H1 (cell line): ENCODE results near the gene CRTC1. TPM values are rescaled to one million over a fixed set of nuclear protein-coding genes. Genes with fewer than 3 reads are reported as not detected.

Experiments used
- CTCF ChIA-PET: fragments of 300-600 bp; sonication (Branson Sonifier 250); formaldehyde crosslinking; loops from one replicate; lab custom pipeline; 2021; ENCODE audit not compliant: partially characterized antibody; lab: Charles Lee
- POLR2A ChIA-PET: fragments of 300-600 bp; sonication (Branson Sonifier 250); formaldehyde crosslinking; loops from one replicate; lab custom pipeline; 2021; ENCODE audit warnings: inconsistent platforms; ENCODE audit not compliant: partially characterized antibody; lab: Charles Lee
- DNase-seq, 2 experiments: peaks; one replicate each; pipeline versions ENCODE4 v3.0.0 to v3.0.0-alpha.2; 2010 to 2022; ENCODE audit warnings: low spot score in 2 of 2, low read depth in 1 of 2, mixed read lengths in 1 of 2
- FAIRE-seq: peaks from 2 replicates; lab custom pipeline; 2011; peaks lifted over from hg19 to GRCh38; lab: Jason Lieb, UNC
- H2AFZ ChIP-seq: 2 replicates; pipeline ENCODE4 v1.8.1; 2012; ENCODE audit warnings: low read length, inconsistent platforms
- H2AK5ac ChIP-seq: 2 replicates; pipeline ENCODE4 v1.6.1; 2013; ENCODE audit warnings: low read depth, low read length
- H2BK120ac ChIP-seq: replicated peaks from 2 replicates; pipeline ENCODE3; 2013; ENCODE audit warnings: low read depth, low read length, inconsistent platforms
- H2BK12ac ChIP-seq: 2 replicates; pipeline ENCODE4 v1.6.1; 2013; ENCODE audit warnings: low read depth, low read length
- H2BK15ac ChIP-seq: 2 replicates; pipeline ENCODE4 v1.6.1; 2013; ENCODE audit warnings: low read length
- H2BK20ac ChIP-seq: 2 replicates; pipeline ENCODE4 v1.6.1; 2013; ENCODE audit warnings: low read length
- H2BK5ac ChIP-seq: 2 replicates; pipeline ENCODE4 v1.6.1; 2013; ENCODE audit warnings: low read depth, low read length
- H3K14ac ChIP-seq: 2 replicates; pipeline ENCODE4 v1.6.1; 2013; ENCODE audit warnings: inconsistent platforms; ENCODE audit not compliant: insufficient read length
- H3K18ac ChIP-seq: 2 replicates; pipeline ENCODE4 v1.6.1; 2013; ENCODE audit warnings: low read length; ENCODE audit errors: extremely low read depth
- H3K23ac ChIP-seq: 2 replicates; pipeline ENCODE4 v1.6.1; 2013; ENCODE audit warnings: inconsistent platforms; ENCODE audit not compliant: insufficient read length
- H3K23me2 ChIP-seq: 2 replicates; pipeline ENCODE4 v1.6.1; 2013; ENCODE audit warnings: low read depth, low read length
- H3K27ac ChIP-seq: 2 replicates; pipeline ENCODE4 v1.6.1; 2011; ENCODE audit warnings: low read depth, low read length, inconsistent platforms
- H3K27me3 ChIP-seq, 4 experiments: replicated peaks in 1 of 4; 1 replicate in 1 of 4; 2 replicates in 3 of 4; pipeline versions ENCODE4 v1.6.1 to v1.8.1; 2011 to 2013; ENCODE audit warnings: low read length in 3 of 4, mild to moderate bottlenecking in 3 of 4, inconsistent platforms in 2 of 4, mixed read lengths in 2 of 4, moderate library complexity in 1 of 4; ENCODE audit not compliant: control insufficient read depth in 3 of 4, insufficient read depth in 3 of 4; ENCODE audit errors: extremely low read depth in 1 of 4
- H3K36me3 ChIP-seq, 4 experiments: 2 replicates each; pipeline versions ENCODE4 v1.6.1 to v1.8.1; 2011 to 2013; ENCODE audit warnings: mild to moderate bottlenecking in 4 of 4, low read length in 3 of 4, moderate library complexity in 2 of 4, control low read depth in 1 of 4, inconsistent platforms in 1 of 4; ENCODE audit not compliant: insufficient read depth in 4 of 4, control insufficient read depth in 2 of 4
- H3K4ac ChIP-seq: replicated peaks from 2 replicates; pipeline ENCODE3; 2013; ENCODE audit warnings: low read length, low read depth, mixed read lengths, inconsistent platforms; ENCODE audit not compliant: insufficient read length
- H3K4me1 ChIP-seq, 4 experiments: replicated peaks in 1 of 4; 1 replicate in 1 of 4; 2 replicates in 3 of 4; pipeline versions ENCODE4 v1.6.1 to v1.8.1; 2011 to 2013; ENCODE audit warnings: low read length in 3 of 4, inconsistent platforms in 2 of 4, mixed read lengths in 1 of 4; ENCODE audit not compliant: insufficient read depth in 4 of 4, control insufficient read depth in 3 of 4
- H3K4me2 ChIP-seq, 2 experiments: 2 replicates each; pipeline versions ENCODE4 v1.6.1 to v1.8.1; 2011 to 2013; ENCODE audit warnings: low read depth in 2 of 2, low read length in 2 of 2, control low read depth in 1 of 2, inconsistent platforms in 1 of 2, mild to moderate bottlenecking in 1 of 2; ENCODE audit not compliant: insufficient read depth in 1 of 2
- H3K4me3 ChIP-seq, 4 experiments: fragments of 200-600, 300-600 bp in 1 of 4; sonication (generic), shearing (Covaris generic), sonication (Bioruptor Twin) in 1 of 4; 2 replicates each; pipeline versions ENCODE4 v1.5.1 to v1.8.1; 2011 to 2016; ENCODE audit warnings: low read length in 4 of 4, low read depth in 3 of 4, control low read depth in 2 of 4, inconsistent platforms in 2 of 4, mild to moderate bottlenecking in 2 of 4, mixed read lengths in 1 of 4, moderate library complexity in 1 of 4; ENCODE audit not compliant: insufficient read depth in 2 of 4; ENCODE audit errors: extremely low read depth in 1 of 4
- H3K56ac ChIP-seq: replicated peaks from 2 replicates; pipeline ENCODE3; 2013; ENCODE audit warnings: low read depth, mild to moderate bottlenecking, mixed read lengths, low read length, inconsistent platforms; ENCODE audit not compliant: insufficient read length
- H3K79me1 ChIP-seq: 2 replicates; pipeline ENCODE4 v1.6.1; 2013; ENCODE audit warnings: low read depth, low read length, control low read depth
- H3K79me2 ChIP-seq, 2 experiments: 2 replicates each; pipeline versions ENCODE4 v1.6.1 to v1.8.1; 2012 to 2013; ENCODE audit warnings: low read length in 2 of 2, mild to moderate bottlenecking in 2 of 2, inconsistent platforms in 1 of 2; ENCODE audit not compliant: insufficient read depth in 2 of 2, control insufficient read depth in 1 of 2
- H3K9ac ChIP-seq, 4 experiments: replicated peaks in 1 of 4; 1 replicate in 1 of 4; 2 replicates in 3 of 4; pipeline versions ENCODE4 v1.6.1 to v1.8.1; 2011 to 2013; ENCODE audit warnings: low read depth in 3 of 4, low read length in 3 of 4, control low read depth in 2 of 4, mild to moderate bottlenecking in 2 of 4, moderate library complexity in 2 of 4, inconsistent platforms in 1 of 4; ENCODE audit errors: extremely low read depth in 1 of 4
- H3K9me3 ChIP-seq, 2 experiments: 2 replicates each; pipeline versions ENCODE4 v1.6.1 to v1.8.1; 2012 to 2013; ENCODE audit warnings: mild to moderate bottlenecking in 2 of 2, moderate library complexity in 2 of 2, control low read depth in 1 of 2, inconsistent platforms in 1 of 2, low read depth in 1 of 2, low read length in 1 of 2, mixed read lengths in 1 of 2; ENCODE audit not compliant: insufficient read depth in 2 of 2
- H4K20me1 ChIP-seq, 2 experiments: replicated peaks in 1 of 2; 2 replicates each; pipeline versions ENCODE3 to v1.8.1; 2011 to 2013; ENCODE audit warnings: inconsistent platforms in 2 of 2, low read length in 2 of 2, mild to moderate bottlenecking in 1 of 2; ENCODE audit not compliant: insufficient read depth in 2 of 2, control insufficient read depth in 1 of 2
- H4K5ac ChIP-seq: 2 replicates; pipeline ENCODE4 v1.6.1; 2013; ENCODE audit warnings: low read length, low read depth, mixed read lengths, inconsistent platforms; ENCODE audit not compliant: insufficient read length
- H4K8ac ChIP-seq: 2 replicates; pipeline ENCODE4 v1.8.0; 2013; ENCODE audit warnings: mild to moderate bottlenecking, moderate library complexity, low read length, inconsistent platforms; ENCODE audit not compliant: insufficient read depth; ENCODE audit errors: extremely low read depth
- H4K91ac ChIP-seq: replicated peaks from 2 replicates; pipeline ENCODE3; 2013; ENCODE audit warnings: low read length, mixed read lengths, inconsistent platforms; ENCODE audit not compliant: insufficient read length
- EP300 ChIP-seq, 2 experiments: IDR thresholded peaks; 1 replicate in 1 of 2; 2 replicates in 1 of 2; pipeline ENCODE4 v1.6.1; 2011 to 2012; ENCODE audit warnings: low read depth in 2 of 2, low read length in 2 of 2, mild to moderate bottlenecking in 2 of 2, borderline replicate concordance in 1 of 2, inconsistent platforms in 1 of 2, moderate library complexity in 1 of 2
- HDAC6 ChIP-seq: IDR thresholded peaks from one replicate; pipeline ENCODE4 v1.7.1; 2012; ENCODE audit warnings: low read depth, mild to moderate bottlenecking, inconsistent platforms, low read length, moderate library complexity
- JUND ChIP-seq: IDR thresholded peaks from 2 replicates; pipeline ENCODE4 v1.6.1; 2011; ENCODE audit warnings: mild to moderate bottlenecking, improper control_type of control experiment, low read length
- KDM4A ChIP-seq: IDR thresholded peaks from one replicate; pipeline ENCODE4 v1.7.1; 2012; ENCODE audit warnings: low read depth, mild to moderate bottlenecking, moderate library complexity, low read length, inconsistent platforms; ENCODE audit not compliant: severe bottlenecking
- MAFK ChIP-seq: IDR thresholded peaks from 2 replicates; pipeline ENCODE4 v1.6.1; 2012; ENCODE audit warnings: low read depth, mild to moderate bottlenecking, improper control_type of control experiment, low read length
- NRF1 ChIP-seq: IDR thresholded peaks from 2 replicates; pipeline ENCODE4 v1.6.1; 2011; ENCODE audit warnings: mild to moderate bottlenecking, low read depth, low read length, improper control_type of control experiment
- PHF8 ChIP-seq: fragments of 200-600 bp; sonication (generic); conservative IDR thresholded peaks from 2 replicates; pipeline ENCODE4 v1.7.1; 2012; ENCODE audit warnings: low read depth, mild to moderate bottlenecking, inconsistent platforms, low read length, moderate library complexity
- SIRT6 ChIP-seq: IDR thresholded peaks from one replicate; pipeline ENCODE4 v1.7.1; 2012; ENCODE audit warnings: low read length, inconsistent platforms
- SUZ12 ChIP-seq: fragments of 200-600 bp; sonication (generic); IDR thresholded peaks from 2 replicates; pipeline ENCODE4 v1.6.1; 2012; ENCODE audit warnings: mild to moderate bottlenecking, inconsistent platforms, low read length, moderate library complexity, mixed read lengths
- ZNF274 ChIP-seq: IDR thresholded peaks from 2 replicates; pipeline ENCODE4 v1.7.0; 2012; ENCODE audit warnings: low read length, borderline replicate concordance; ENCODE audit errors: extremely low read depth
- WGBS, 2 experiments: shearing (Covaris generic) in 1 of 2; methylation state at CpG; one replicate each; pipeline versions ENCODE4 v1.1.6 to v1.1.7; 2013 to 2015; ENCODE audit warnings: low lambda C conversion rate in 2 of 2, mixed read lengths in 2 of 2, inconsistent platforms in 1 of 2, low coverage in 1 of 2, missing lambda C conversion rate in 1 of 2; ENCODE audit not compliant: insufficient replicate concordance in 2 of 2, insufficient coverage in 1 of 2, insufficient read length in 1 of 2; ENCODE audit errors: extremely low coverage in 1 of 2, missing lambda C conversion rate in 1 of 2; 5-methylcytosine and 5-hydroxymethylcytosine counted together
- polyA plus RNA-seq, 7 experiments: library from polyadenylated mRNA; depleted of rRNA in 3 of 7; stranded (reverse) in 5 of 7; unstranded in 2 of 7; fragments of >200 nt in 5 of 7; fragments of 200-250 nt in 2 of 7; gene quantifications; 1 replicate in 5 of 7; 2 replicates in 1 of 7; 4 replicates in 1 of 7; pipeline versions ENCODE4 v1.2.1 to v1.2.3, GENCODE V29; 2011 to 2013; ENCODE audit warnings: missing spikeins in 2 of 7, mixed read lengths in 2 of 7
- total RNA-seq: library from RNA; stranded (reverse); fragmentation: NEBNext Ultra II Directional; extraction: Animal tissue kit (Norgen Biotek cat#: 25700); gene quantifications from 2 replicates; pipeline ENCODE4 v1.2.1, GENCODE V29; 2021
- TF ChIP-seq, protein P1 (sequence below), 3 experiments: IDR thresholded peaks; 1 replicate in 2 of 3; 2 replicates in 1 of 3; pipeline versions ENCODE4 v1.5.1 to v1.6.1; 2011; ENCODE audit warnings: low read length in 3 of 3, mild to moderate bottlenecking in 3 of 3, inconsistent platforms in 2 of 3, low read depth in 1 of 3, moderate library complexity in 1 of 3; ENCODE audit not compliant: insufficient read depth in 1 of 3; ENCODE audit errors: control extremely low read depth in 1 of 3

The CRTC1 gene
- total and polyA plus RNA-seq, 2 of the 8 experiments (the other 6 are each of a cell fraction or from before 2014, with no cell fraction given) = 2.9 to 8.5 TPM

DNA sequence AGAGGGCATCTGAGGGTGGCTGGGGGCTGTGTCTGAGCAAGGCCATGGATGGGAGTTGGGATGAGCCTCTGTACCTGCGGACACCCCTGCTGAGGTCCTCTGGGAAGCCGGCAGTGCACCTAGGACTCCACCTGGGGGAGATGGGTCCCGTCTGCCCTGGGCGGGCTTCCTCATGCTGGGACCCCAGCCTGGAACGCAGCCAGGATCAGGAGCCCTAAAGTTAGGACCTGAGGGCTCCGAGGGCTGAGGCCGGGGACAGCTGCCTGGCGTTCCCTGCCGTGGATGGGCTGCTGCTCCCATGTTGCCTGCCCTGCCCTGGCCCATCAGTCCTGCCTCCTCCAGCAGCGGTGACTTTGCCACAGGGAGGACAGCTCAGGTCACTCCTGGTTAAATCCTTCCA lies 26.1 kb downstream of the CRTC1 start:
- no peak overlapping the region for H2BK5ac ChIP-seq
- no peak overlapping the region for H2BK20ac ChIP-seq
- no peak overlapping the region for H3K18ac ChIP-seq
- H2BK120ac ChIP-seq = no peak overlapping the region
- H2AFZ ChIP-seq = no peak overlapping the region
- no peaks in the 10 kb centered on the region for H3K27me3 ChIP-seq
- peaks cover 6% of the 10 kb centered on the region for H3K79me1 ChIP-seq
- peaks cover 11 to 32% of the 10 kb centered on the region in 2 experiments for H4K20me1 ChIP-seq
- no peak overlapping the region for H3K56ac ChIP-seq
- no peak overlapping the region for H3K4me2 ChIP-seq
- DNase-seq = no peak
- H3K14ac ChIP-seq = no peak overlapping the region
- ChIA-PET POLR2A (interaction anchor here (0.9 kb wide), 1 partner anchor 62 kb away, joined by 3 read pairs; no protein-coding TSS in a partner anchor), CTCF (interaction anchor here (1.2 kb wide), 2 partner anchors 22 to 53 kb away, joined by 3 read pairs; no protein-coding TSS in a partner anchor)
- H3K4ac ChIP-seq = no peak overlapping the region
- no peak for FAIRE-seq
- no peak overlapping the region for H4K91ac ChIP-seq
- H3K4me3 ChIP-seq = no peak overlapping the region
- H3K23me2 ChIP-seq = no peaks in the 10 kb centered on the region
- H3K9ac ChIP-seq = no peak overlapping the region
- 94% methylated on average over 6 of the region's 10 CpGs; no CpG with 5 or more reads in 1 of the 2 experiments for WGBS, 2 experiments
- no peak overlapping the region for H2BK15ac ChIP-seq
- H3K23ac ChIP-seq = no peak overlapping the region
- H2BK12ac ChIP-seq = no peak overlapping the region
- no peaks in the 10 kb centered on the region for H3K9me3 ChIP-seq
- H4K5ac ChIP-seq = no peak overlapping the region
- peaks cover 0 to 11% of the 10 kb centered on the region in 2 experiments; a peak in 1 of 4 replicates for H3K79me2 ChIP-seq
- H3K4me1 ChIP-seq = no peaks in the 10 kb centered on the region; a peak in 2 of 7 replicates
- H2AK5ac ChIP-seq = peak overlapping the region; percentile 53; the same call in 1 of the 2 replicates
- H4K8ac ChIP-seq = peak overlapping the region; percentile 14; the same call in 1 of the 2 replicates
- no peaks in the 10 kb centered on the region for H3K36me3 ChIP-seq
- H3K27ac ChIP-seq = no peak overlapping the region
- TF ChIP-seq MAFK (no peak), PHF8 (no peak), NRF1 (no peak), SIRT6 (no peak), JUND (no peak), KDM4A (no peak), SUZ12 (no peak), EP300 (IDR thresholded peaks at IDR 0.05; ENCODE audit: borderline replicate concordance in 1 of 2, low read depth in 2 of 2, low read length in 2 of 2) (no peak), HDAC6 (no peak), ZNF274 (no peak)
- TF ChIP-seq, protein P1, sequence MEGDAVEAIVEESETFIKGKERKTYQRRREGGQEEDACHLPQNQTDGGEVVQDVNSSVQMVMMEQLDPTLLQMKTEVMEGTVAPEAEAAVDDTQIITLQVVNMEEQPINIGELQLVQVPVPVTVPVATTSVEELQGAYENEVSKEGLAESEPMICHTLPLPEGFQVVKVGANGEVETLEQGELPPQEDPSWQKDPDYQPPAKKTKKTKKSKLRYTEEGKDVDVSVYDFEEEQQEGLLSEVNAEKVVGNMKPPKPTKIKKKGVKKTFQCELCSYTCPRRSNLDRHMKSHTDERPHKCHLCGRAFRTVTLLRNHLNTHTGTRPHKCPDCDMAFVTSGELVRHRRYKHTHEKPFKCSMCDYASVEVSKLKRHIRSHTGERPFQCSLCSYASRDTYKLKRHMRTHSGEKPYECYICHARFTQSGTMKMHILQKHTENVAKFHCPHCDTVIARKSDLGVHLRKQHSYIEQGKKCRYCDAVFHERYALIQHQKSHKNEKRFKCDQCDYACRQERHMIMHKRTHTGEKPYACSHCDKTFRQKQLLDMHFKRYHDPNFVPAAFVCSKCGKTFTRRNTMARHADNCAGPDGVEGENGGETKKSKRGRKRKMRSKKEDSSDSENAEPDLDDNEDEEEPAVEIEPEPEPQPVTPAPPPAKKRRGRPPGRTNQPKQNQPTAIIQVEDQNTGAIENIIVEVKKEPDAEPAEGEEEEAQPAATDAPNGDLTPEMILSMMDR (IDR thresholded peaks at IDR 0.05; ENCODE audit: control extremely low read depth in 1 of 3, insufficient read depth in 1 of 3, low read depth in 1 of 3, low read length in 3 of 3) = no peak
